Omental fat pad (tissue), 4 donors: Measurements from ENCODE around the gene GOLGA6L22. TPM values are rescaled to one million over a fixed set of nuclear protein-coding genes. Genes with fewer than 3 reads are reported as not detected.
"Not testable (repeated sequence)": the region's sequence is repeated elsewhere in the genome, so short reads cannot be mapped to it uniquely, and the experiment has no call there.

Source experiments
- ATAC-seq: fragments of 150-250 bp; one replicate; pipeline ENCODE4 v1.9.1; 2016; ENCODE audit warnings: mild to moderate bottlenecking, moderate library complexity; ENCODE audit not compliant: low FRiP score
- DNase-seq: peaks from one replicate; pipeline ENCODE4 v3.0.0-alpha.2; 2019; ENCODE audit warnings: low spot score
- small RNA-seq: library from RNA; depleted of rRNA; stranded (forward); fragments of <200 nt; gene quantifications from one replicate; pipeline ENCODE3, GENCODE V24; 2016
- total RNA-seq, 4 donors: library from RNA; depleted of rRNA; stranded (reverse); fragments of >200 nt; gene quantifications; one replicate each; pipeline ENCODE4 v1.1.0, GENCODE V29; 2016

The GOLGA6L22 gene, protein sequence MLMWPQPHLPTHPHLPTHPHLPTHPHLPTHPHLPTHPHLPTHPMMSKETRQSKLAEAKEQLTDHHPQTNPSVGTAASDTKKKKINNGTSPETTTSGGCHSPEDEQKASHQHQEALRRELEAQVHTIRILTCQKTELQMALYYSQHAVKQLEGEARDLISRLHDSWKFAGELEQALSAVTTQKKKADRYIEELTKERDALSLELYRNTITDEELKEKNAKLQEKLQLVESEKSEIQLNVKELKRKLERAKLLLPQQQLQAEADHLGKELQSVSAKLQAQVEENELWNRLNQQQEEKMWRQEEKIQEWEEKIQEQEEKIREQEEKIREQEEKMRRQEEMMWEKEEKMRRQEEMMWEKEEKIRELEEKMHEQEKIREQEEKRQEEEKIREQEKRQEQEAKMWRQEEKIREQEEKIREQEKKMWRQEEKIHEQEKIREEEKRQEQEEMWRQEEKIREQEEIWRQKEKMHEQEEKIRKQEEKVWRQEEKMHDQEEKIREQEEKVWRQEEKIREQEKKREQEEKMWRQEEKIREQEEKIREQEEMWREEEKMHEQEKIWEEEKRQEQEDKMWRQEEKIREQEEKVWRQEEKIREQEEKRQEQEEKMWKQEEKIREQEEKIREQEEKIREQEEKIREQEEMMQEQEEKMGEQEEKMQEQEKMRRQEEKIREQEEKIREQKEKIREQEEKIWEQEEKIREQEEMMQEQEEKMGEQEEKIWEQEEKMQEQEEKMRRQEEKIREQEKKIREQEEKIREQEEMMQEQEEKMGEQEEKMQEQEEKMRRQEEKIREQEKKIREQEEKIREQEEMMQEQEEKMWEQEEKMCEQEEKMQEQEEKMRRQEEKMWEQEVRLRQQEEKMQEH
- total RNA-seq, result not detected

DNA sequence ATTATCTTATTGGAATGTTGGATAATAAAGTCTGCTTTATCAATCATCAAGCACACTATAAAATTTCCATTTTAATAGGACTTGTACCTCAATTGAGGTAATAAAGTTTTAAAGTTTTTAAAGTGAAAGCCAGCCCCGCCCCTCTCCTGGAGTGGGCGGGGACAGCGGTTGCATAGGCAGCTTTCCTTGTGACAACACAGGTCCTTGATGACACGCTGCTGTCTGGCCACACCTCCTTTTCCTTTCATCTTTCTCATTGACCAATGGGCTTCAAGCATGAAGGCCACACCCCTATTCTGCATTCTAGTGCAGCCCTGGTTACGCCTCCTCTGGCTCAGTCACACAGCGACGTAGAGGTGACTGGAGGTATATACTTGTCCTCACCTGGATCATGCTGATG, at the start of gene GOLGA6L22:
Gene GOLGA6L22 (plus strand): TSS at position 301 of the 400 bp plus-strand sequence. CDS start 91 bp downstream, at position 392.
- ATAC-seq, DNase-seq: not testable (repeated sequence)

DNA sequence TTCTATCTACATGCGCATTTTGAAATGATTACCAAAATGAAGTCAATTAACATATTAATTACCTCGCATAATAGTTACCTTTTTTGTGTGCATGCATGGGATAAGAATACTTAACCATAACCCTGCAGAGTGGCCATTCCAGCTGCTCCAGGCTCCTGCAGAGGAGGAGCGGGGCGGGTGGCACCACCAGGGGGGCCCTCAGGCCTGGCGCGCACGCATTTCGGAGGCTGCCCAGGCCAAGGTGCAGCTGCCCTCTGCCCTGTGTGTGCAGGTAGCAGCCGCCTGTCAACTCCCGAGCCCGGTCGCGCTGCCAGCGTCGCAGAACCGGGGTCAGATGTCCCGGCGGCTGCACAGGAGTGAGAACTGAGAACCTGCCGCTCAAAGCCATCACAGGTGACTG, 41.4 kb upstream of the GOLGA6L22 start:
- DNase-seq, ATAC-seq: not testable (repeated sequence)

DNA sequence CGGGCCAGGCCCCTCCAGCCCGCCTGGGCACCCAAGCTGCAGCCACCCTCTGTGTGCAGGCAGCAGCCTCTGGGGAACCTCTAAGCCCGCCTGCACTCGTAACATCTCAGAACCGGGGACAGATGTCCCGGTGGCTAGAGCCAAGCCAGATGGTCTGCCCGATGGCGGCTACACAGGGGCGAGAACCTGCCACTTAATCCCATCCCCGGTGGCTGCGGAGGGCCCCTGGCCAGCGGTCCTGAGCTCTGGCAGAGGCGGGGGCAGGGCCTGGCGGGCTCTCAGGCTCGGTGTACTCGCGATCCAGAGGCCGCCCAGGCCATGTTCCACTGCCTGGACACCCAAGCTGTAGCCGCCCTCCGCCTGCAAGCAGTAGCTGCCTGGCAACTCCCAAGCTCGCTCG, 40.9 kb upstream of the GOLGA6L22 start:
- not testable (repeated sequence) for DNase-seq, ATAC-seq

DNA sequence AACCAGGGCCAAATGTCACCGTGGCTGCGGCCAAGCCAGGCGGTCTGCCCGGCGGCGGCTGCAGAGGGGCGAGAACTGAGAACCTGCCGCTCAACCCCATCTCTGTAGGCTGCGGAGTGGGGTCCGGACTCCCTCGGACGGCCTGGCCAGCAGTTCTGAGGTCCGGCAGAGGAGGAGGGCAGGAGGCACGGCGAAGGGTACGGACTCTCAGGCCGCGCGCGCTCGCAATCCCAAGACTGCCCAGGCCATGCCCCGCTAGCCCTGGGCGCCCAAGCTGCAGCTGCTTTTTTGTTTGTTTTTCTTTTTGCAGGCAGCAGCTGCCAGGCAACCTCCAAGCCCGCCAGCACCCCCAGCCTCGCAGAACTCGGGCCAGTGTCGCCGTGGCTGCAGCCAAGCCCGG, 40.5 kb upstream of the GOLGA6L22 start:
- ATAC-seq, DNase-seq: not testable (repeated sequence)

DNA sequence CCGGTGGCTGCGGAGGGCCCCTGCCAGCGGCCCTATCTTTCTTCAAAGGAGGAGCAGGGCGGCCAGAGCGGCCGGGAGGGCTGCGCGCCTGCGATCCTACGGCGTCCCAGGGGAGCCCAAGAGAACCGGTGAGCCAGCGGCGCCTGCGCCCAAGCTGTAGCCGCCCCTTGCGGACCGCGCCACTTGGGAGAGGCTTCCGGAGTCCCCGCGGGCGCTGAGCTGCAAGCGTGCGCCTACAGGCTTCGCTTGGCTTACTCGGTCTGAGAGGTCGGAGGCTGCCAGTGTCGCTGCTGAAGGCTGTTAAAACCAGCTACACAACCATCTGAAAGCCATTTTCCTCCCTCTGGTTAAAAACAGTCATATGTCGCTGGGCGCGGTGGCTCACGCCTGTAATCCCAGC, 40.0 kb upstream of the GOLGA6L22 start:
- ATAC-seq, DNase-seq: not testable (repeated sequence)

DNA sequence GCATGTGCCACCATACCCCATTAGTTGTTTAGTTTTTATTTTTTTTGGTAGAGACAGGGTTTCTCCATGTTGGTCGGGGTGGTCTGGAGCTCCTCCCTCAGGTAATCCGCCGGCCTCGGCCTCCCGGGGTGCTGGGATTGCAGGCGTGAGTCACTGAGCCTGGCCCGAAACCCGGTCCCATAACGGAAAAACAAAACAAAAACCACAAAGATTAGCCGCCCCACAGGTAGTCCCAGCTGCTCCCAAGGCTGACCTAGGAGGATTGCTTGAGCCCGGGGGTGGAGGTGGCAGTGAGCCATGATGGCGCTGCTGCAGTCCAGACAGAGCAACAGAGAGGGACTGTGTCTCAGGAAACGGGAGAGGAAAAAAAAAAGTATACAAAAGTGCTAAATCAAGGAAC, 38.4 kb upstream of the GOLGA6L22 start:
- ATAC-seq, DNase-seq: not testable (repeated sequence)

DNA sequence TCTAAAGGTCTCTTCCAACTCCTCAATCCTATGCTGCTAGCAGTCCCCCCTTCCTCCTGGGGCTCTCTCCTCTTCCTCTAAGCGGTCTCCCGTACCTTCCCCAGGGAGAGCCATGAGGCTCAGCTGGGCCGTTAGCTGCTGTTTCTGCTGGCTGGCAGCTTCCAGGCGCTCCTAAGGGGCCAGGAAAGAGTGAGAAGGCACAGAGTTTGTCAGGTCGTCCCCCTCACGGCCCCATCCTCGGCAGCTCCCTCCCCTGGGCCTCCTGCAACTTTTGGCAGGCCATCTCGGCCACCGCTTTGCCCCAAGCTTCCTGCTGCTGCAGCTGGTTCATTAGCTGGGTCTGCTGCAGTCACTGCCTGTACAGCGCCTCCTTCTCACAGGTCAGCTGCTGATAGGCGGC, 29.3 kb upstream of the GOLGA6L22 start:
- ATAC-seq, DNase-seq: not testable (repeated sequence)

DNA sequence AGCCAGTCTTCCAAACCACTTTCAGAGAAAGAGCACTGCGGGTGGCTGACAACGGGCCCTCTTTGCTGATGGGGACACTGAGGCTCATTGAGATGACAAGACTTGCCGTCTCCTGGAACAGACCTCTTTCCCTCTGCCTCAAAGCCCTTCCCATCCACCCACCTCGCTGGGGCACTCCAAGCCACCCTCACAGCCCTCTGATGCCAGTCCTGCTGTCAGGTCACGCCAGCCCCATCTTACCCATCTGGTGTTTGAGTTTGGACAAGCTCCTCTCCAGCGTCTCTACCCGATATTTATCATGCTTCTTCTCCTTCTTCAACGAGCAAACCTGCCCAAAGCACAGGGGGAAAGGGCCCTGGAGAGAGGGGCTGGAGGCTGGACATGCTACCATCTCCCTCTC, 27.0 kb upstream of the GOLGA6L22 start:
- not testable (repeated sequence) for DNase-seq, ATAC-seq

DNA sequence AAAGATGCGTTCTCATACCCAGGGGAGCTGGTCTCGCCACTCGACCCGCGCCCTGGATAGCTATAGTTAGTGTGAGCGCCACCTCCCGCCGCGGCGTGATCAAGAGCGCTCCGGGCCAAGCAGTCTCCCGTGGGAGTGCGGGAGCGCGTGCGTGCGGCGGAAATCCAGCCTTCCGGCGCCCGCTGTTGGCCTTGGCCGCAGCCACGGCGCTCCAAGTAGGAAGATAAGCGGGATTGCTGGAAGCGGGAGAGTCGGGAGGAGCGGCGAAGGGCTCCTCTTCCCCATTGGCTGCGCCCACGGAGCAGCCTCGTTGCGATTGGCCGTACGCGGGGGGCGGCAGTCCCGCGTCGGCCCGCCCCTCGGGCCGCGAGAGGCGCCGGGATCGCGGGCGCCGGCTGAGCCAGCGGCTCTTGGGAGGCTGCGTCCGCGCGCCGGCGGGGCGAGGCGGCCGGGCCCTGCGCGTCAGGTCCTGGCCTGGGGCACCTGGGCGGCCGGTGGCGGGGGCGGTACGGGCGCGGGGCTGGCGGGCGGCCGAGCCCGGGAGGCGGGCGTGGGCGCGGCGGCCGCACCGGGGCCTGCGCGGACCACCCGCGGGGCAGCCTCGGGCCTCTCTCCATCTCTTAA, 35.9 kb downstream of the GOLGA6L22 start:
- not testable (repeated sequence) for ATAC-seq
- DNase-seq, result peak; percentile 28

DNA sequence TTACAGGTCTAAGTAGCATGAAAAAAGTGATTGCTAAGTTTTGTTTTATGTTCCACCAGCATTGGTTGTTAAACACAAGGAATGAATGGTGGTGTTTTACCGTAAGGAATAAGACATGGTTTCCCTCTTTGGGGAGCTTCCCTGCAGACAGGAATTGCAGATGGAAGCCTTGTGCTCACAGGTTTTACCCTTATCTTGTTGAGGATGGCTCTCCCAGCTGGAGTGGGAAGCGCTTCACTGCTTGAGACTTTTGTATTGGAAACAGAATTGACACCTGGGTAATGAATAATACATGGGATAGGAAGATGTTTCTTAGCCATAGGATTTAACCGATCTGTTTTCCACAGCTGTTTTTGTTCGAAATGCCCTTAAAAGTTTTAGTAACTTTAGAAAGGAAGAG, 38.5 kb downstream of the GOLGA6L22 start:
- not testable (repeated sequence) for ATAC-seq, DNase-seq

DNA sequence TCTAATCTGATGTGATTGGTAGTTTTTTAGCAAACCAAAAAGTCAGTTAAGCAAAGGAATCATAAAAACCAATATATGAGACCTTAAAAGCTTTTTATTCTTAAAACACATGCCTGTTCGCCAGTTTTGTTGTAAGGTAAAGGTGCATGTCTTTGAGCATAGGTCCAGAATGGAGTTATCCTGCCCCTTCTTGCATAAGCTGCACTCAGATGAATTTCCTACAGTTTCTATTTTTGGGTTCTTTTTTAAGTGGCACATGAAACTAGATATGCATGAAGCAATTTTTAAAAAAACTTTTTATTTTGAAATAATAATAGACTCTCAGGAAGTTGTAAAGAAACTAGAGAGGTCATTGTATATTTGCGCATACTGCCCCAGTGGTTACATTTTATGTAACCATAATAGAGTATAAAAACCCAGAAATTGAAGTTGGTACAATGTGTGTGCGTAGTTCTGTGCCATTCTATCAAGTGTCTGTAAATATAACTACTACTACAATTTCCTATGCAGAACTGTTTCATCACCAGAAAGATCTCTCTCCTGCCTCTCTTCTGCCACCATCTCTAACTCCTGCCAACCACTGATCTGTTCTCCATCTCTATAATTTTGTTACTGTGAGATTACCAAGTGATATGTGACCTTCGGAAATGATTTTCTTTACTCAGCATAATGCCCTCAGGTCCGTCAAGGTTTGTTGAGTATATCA, 39.7 kb downstream of the GOLGA6L22 start:
- not testable (repeated sequence) for DNase-seq, ATAC-seq

DNA sequence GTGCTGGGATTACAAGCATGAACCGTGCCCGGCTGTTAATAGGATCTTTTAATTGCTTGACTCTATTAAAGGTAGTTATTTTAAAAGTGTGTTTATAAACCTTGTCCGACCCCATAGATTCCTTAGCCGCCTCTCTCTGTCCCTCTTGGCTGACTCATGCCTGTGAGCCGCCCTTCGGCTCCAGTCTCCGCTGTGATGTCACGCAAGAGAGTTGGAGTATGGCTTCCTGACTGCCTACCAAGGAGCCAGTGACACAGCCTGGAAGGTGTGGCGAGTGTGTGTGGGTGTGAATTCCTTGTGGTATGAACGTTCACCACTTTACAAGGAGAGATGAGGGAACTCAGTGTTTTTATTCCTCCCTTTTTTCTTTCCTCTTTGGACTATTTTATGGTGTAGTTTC, 43.6 kb downstream of the GOLGA6L22 start:
- DNase-seq, ATAC-seq: not testable (repeated sequence)

DNA sequence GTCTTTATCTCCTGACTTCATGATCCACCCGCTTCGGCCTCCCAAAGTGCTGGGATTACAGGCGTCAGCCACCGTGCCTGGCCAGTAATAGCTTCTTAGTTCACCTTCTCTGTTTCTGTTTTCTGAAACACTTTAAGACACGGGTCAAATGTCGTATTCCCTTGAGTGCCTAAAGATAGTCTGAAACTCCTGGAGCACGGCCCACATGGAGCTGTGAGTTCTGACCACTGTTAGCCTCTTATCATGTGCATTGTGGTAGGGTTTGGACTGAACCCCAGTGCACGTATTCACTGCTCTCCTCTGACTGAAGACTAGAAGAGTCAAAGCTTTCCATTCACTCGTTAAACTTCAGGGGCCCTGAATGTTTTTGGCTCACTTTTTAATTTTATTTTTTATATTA, 48.3 kb downstream of the GOLGA6L22 start:
- DNase-seq, ATAC-seq: not testable (repeated sequence)

DNA sequence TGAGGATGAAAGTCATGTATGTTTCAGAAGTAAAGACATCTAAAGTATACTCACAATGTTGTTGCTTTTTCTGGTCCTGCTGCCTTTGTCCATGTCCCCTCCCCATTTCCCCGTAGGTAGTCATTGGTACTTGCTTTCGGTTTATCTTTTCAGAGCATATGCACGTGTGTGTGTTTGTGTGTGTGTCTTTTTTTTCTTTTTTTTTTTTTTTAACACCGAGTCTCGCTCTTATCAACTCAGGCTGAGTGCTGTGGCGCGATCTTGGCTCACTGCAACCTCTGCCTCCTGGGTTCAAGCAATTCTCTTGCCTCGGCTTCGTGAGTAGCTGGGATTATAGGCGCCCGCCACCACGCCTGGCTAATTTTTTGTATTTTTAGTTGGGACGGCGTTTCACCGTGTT, 57.4 kb downstream of the GOLGA6L22 start:
- ATAC-seq, DNase-seq: not testable (repeated sequence)

Small RNA genes lying within 50 kb of the gene (small RNA-seq; reads per million reads assigned to genes)
- gene RN7SL545P, result not detected
